ENCODE results near the gene RHOJ. TPM values are rescaled to one million over a fixed set of nuclear protein-coding genes. Genes with fewer than 3 reads are reported as not detected.

Gene RHOJ
- total and polyA plus RNA-seq, 9 of the 15 experiments (the other 6 are each of a cell fraction or from before 2014, with no cell fraction given) = not detected

GRCh38 chr14:63276492-63277342 lies 72.5 kb downstream of the RHOJ start:
- Histone ChIP-seq H3K9me3 (replicated peaks; ENCODE audit: control insufficient read depth, insufficient read depth, low read depth, low read length) (no peaks in the 10 kb centered on the region), H3K79me2 (ENCODE audit: control insufficient read depth, insufficient read depth, low read length) (no peaks in the 10 kb centered on the region), H3K4me2 (ENCODE audit: insufficient read depth, low read length) (no peak overlapping the region), H3K4me3 (no peak overlapping the region), H3K27me3 (ENCODE audit: control insufficient read depth in 2 of 2, insufficient read depth in 2 of 2, low read length in 2 of 2) (no peaks in the 10 kb centered on the region), H2AFZ (ENCODE audit: low read depth, low read length) (no peak overlapping the region), H3K9ac (ENCODE audit: insufficient read depth in 1 of 2, low read depth in 2 of 2, low read length in 2 of 2) (no peak overlapping the region), H3K27ac (ENCODE audit: extremely low read depth, low read depth, low read length) (no peak overlapping the region), H3K4me1 (replicated peaks in 1 of 2; ENCODE audit: control insufficient read depth in 2 of 2, insufficient read depth in 2 of 2, low read length in 2 of 2) (no peaks in the 10 kb centered on the region), H3K9me1 (ENCODE audit: control insufficient read depth, insufficient read depth, low read length) (no peaks in the 10 kb centered on the region), H4K20me1 (replicated peaks; ENCODE audit: control insufficient read depth, insufficient read depth, low read length) (no peaks in the 10 kb centered on the region), H3K36me3 (ENCODE audit: control insufficient read depth, insufficient read depth, low read length) (no peaks in the 10 kb centered on the region)
- peak; percentile 52; the same call in 2 of the 3 replicates for ATAC-seq
- ChIA-PET POLR2A (interaction anchor here (0.7 kb wide), 1 partner anchor 142 kb away, joined by 3 read pairs; no protein-coding TSS in a partner anchor), CTCF (ENCODE audit: low intra/inter-chr PET ratio) (interaction anchor here (0.6 to 1.4 kb wide), 2 partner anchors 101 to 1098 kb away, joined by 3 read pairs; no protein-coding TSS in a partner anchor)
- in situ Hi-C loops (cut with MboI) = loop anchor here (10.0 to 25.0 kb wide), 2 partner anchors 1102 to 1389 kb away; no protein-coding TSS in a partner anchor
- WGBS (ENCODE audit: insufficient coverage, low coverage, missing lambda C conversion rate) = 0% methylated on average over 5 of the region's 5 CpGs
- peak; percentile 26 to 40 (median 36) for DNase-seq (ENCODE audit: extremely low read depth in 1 of 4, low spot score in 3 of 4)
- BruUV-seq (replicated peaks) = no TSS peak
- intact Hi-C loops (cut with micrococcal nuclease) = loop anchor here (1.0 to 5.0 kb wide), 3 partner anchors 104 to 1113 kb away; no protein-coding TSS in a partner anchor
- peak; percentile 77 for FAIRE-seq
- TF ChIP-seq ZNF175 (CRISPR knock-in tag; IDR thresholded peaks at IDR 0.05; ENCODE audit: low read depth) = no peak
- TF ChIP-seq ZNF318 (IDR thresholded peaks at IDR 0.05; ENCODE audit: borderline replicate concordance in 1 of 2, low read depth in 1 of 2) = no peak
- no peak for TF ChIP-seq CBX1 (IDR thresholded peaks at IDR 0.05; ENCODE audit: low read depth)
- TF ChIP-seq ZNF134 (CRISPR knock-in tag; conservative IDR thresholded peaks at IDR 0.05) = 0 out of 2 replicates have a peak, but pooled peaks have one; percentile 40
- TF ChIP-seq CTCF (IDR thresholded peaks at IDR 0.05 in 2 of 3, conservative IDR thresholded peaks at IDR 0.05 in 1 of 3; ENCODE audit: insufficient read depth in 2 of 3, low read depth in 1 of 3, low read length in 3 of 3) = peak; percentile 24 to 67 (median 63); a peak in 4 of 6 replicates
